ENCODE results near the gene LYRM2. TPM values are rescaled to one million over a fixed set of nuclear protein-coding genes. Genes with fewer than 3 reads are reported as not detected.

The LYRM2 gene
- total RNA-seq, 1 donor from 2014 or later, result 9.4 TPM

DNA sequence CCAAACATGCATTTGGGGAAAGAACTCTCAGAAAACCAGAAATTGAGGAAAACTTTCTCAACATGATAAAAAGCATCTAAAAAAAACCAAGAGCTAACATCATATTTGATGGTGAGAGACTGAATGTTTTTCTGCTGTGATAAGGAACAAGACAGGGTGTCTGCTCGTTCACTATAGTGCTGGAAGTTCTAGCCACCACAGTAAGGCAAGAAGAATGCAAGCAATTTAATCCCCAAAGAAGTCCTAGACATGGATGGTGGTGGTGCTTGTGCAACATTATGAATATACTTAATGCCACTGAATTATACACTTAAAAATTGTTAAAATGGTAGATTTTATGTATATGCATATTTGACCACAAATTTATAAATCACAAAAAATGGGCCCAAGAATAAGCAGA lies 53.4 kb downstream of the LYRM2 start:
- Histone ChIP-seq H3K27ac (ENCODE audit: low read depth, low read length) (no peak overlapping the region), H3K4me1 (ENCODE audit: control insufficient read depth in 3 of 3, insufficient read depth in 3 of 3, low read length in 3 of 3) (no peaks in the 10 kb centered on the region), H3K4me3 (ENCODE audit: low read length in 3 of 3) (no peak overlapping the region), H3K9me3 (ENCODE audit: control insufficient read depth in 3 of 3, low read length in 3 of 3) (no peaks in the 10 kb centered on the region), H3K36me3 (ENCODE audit: control insufficient read depth in 3 of 3, insufficient read depth in 3 of 3, low read length in 3 of 3) (no peaks in the 10 kb centered on the region), H3K27me3 (ENCODE audit: control insufficient read depth in 3 of 3, insufficient read depth in 3 of 3, low read length in 3 of 3) (no peaks in the 10 kb centered on the region), H3K9ac (ENCODE audit: low read depth in 1 of 3, low read length in 3 of 3) (no peak overlapping the region)

DNA sequence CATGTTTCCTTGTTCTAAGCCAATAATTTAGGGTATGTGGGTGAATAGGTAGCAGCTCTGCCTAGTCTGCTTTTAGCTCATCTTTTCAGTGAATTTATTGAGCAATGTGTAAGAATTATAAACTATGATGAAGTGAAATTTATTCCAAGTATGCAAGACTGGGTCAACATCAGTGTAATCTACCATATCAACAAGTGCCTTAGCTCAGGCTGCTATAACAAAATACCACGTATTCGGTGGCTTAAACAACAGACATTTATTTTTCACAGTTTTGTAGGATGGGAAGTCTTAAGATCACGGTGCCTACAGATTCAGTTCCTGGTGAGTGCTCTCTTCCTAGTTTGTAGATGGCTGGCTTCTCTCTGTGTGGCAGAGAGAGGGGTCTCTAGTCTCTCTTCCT lies 54.0 kb downstream of the LYRM2 start:
- Histone ChIP-seq H3K4me3 (ENCODE audit: low read length in 3 of 3) (no peak overlapping the region), H3K27ac (ENCODE audit: low read depth, low read length) (no peak overlapping the region), H3K27me3 (ENCODE audit: control insufficient read depth in 3 of 3, insufficient read depth in 3 of 3, low read length in 3 of 3) (no peaks in the 10 kb centered on the region), H3K9ac (ENCODE audit: low read depth in 1 of 3, low read length in 3 of 3) (no peak overlapping the region), H3K36me3 (ENCODE audit: control insufficient read depth in 3 of 3, insufficient read depth in 3 of 3, low read length in 3 of 3) (no peaks in the 10 kb centered on the region), H3K9me3 (ENCODE audit: control insufficient read depth in 3 of 3, low read length in 3 of 3) (no peaks in the 10 kb centered on the region), H3K4me1 (ENCODE audit: control insufficient read depth in 3 of 3, insufficient read depth in 3 of 3, low read length in 3 of 3) (no peaks in the 10 kb centered on the region)

DNA sequence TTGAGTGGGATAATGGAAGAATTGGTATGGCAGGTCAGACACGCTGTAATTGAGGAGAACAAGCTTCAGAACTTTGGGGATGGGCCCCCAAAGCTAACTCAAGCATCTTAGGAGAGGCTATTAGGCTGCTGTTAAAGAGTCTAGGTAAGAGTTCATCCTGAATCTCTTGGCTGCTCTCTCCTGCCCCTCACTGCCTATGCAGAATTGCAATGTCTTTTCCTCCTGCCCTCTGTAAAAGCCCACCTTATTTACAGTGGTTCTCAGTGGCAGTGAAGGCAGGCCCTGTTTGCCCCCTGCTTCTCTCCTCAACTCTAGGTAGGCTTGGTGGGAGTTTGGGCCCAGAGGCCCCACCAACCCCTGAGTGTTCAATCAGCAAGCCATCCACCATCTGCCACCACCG lies 55.0 kb downstream of the LYRM2 start:
- Histone ChIP-seq H3K9ac (ENCODE audit: low read depth in 1 of 3, low read length in 3 of 3) (no peak overlapping the region), H3K9me3 (ENCODE audit: control insufficient read depth in 3 of 3, low read length in 3 of 3) (no peaks in the 10 kb centered on the region)

DNA sequence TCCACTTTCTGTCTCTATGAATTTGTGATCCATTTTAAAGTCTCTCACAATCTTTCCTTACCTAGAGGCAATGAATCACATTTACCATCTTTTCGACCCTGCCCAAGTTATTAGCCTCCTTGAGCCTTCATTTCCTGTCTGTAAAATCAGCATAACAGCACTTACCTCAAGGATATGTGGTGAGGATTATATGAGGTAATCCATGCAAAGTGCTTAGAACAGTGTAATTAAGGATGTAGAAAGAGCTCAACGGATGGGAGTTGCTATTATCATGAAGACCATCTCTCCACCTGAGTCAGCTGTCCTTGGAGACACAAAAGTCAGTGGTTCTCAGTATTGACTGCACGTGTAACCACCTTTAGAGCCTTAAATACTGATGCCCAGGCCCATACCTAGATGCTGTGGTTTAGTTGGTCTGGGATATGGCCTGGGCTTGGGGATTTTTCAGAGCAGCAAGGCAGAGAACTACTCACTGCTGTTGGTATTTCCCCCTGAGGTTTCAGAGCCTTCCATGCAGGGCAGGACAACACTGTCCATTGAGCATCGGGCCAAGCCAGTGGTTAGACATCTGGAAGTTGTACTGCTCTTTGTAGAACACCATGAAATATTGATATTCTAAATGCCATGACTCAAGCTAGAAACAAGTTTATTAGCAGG lies 55.8 kb downstream of the LYRM2 start:
- no peaks in the 10 kb centered on the region for H3K9me3 ChIP-seq (ENCODE audit: control insufficient read depth in 3 of 3, low read length in 3 of 3)
- no peak overlapping the region for H3K4me3 ChIP-seq (ENCODE audit: low read length in 3 of 3)
- no peaks in the 10 kb centered on the region for H3K36me3 ChIP-seq (ENCODE audit: control insufficient read depth in 3 of 3, insufficient read depth in 3 of 3, low read length in 3 of 3)
- no peak overlapping the region for H3K9ac ChIP-seq (ENCODE audit: low read depth in 1 of 3, low read length in 3 of 3)
- H3K27ac ChIP-seq (ENCODE audit: low read depth, low read length), result no peak overlapping the region
- H3K27me3 ChIP-seq (ENCODE audit: control insufficient read depth in 3 of 3, insufficient read depth in 3 of 3, low read length in 3 of 3), result no peaks in the 10 kb centered on the region
- H3K4me1 ChIP-seq (ENCODE audit: control insufficient read depth in 3 of 3, insufficient read depth in 3 of 3, low read length in 3 of 3), result no peaks in the 10 kb centered on the region

More for the DNA sequence above, 55.0 kb downstream of the LYRM2 start:
- H3K4me3 ChIP-seq (ENCODE audit: low read length in 3 of 3), result no peak overlapping the region
- H3K4me1 ChIP-seq (ENCODE audit: control insufficient read depth in 3 of 3, insufficient read depth in 3 of 3, low read length in 3 of 3), result no peaks in the 10 kb centered on the region
- H3K36me3 ChIP-seq (ENCODE audit: control insufficient read depth in 3 of 3, insufficient read depth in 3 of 3, low read length in 3 of 3), result no peaks in the 10 kb centered on the region
- H3K27me3 ChIP-seq (ENCODE audit: control insufficient read depth in 3 of 3, insufficient read depth in 3 of 3, low read length in 3 of 3), result no peaks in the 10 kb centered on the region
- H3K27ac ChIP-seq (ENCODE audit: low read depth, low read length), result no peak overlapping the region

DNA sequence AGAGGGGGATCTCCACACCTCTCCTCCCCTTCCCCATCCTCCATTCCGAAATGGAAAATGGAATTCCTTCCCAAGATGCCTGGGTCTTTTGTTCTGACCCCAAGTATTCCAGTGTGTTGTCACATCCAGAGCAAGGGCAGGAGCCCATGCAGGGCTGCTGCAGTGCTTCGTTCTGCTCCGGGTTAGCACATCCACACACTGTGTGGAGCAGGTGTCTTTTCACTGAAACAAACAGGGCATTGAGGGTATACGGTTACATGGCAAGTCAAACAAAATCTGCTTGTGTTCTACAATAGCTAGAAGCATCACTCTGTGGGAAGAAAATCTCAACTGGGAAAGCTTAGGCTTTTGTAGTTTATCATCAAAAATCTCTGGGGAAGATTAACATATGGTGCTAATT lies 56.9 kb downstream of the LYRM2 start:
- Histone ChIP-seq H3K4me1 (ENCODE audit: control insufficient read depth in 3 of 3, insufficient read depth in 3 of 3, low read length in 3 of 3) (no peaks in the 10 kb centered on the region), H3K27ac (ENCODE audit: low read depth, low read length) (no peak overlapping the region), H3K36me3 (ENCODE audit: control insufficient read depth in 3 of 3, insufficient read depth in 3 of 3, low read length in 3 of 3) (no peaks in the 10 kb centered on the region), H3K9ac (ENCODE audit: low read depth in 1 of 3, low read length in 3 of 3) (no peak overlapping the region), H3K27me3 (ENCODE audit: control insufficient read depth in 3 of 3, insufficient read depth in 3 of 3, low read length in 3 of 3) (no peaks in the 10 kb centered on the region), H3K4me3 (ENCODE audit: low read length in 3 of 3) (no peak overlapping the region), H3K9me3 (ENCODE audit: control insufficient read depth in 3 of 3, low read length in 3 of 3) (no peaks in the 10 kb centered on the region)

DNA sequence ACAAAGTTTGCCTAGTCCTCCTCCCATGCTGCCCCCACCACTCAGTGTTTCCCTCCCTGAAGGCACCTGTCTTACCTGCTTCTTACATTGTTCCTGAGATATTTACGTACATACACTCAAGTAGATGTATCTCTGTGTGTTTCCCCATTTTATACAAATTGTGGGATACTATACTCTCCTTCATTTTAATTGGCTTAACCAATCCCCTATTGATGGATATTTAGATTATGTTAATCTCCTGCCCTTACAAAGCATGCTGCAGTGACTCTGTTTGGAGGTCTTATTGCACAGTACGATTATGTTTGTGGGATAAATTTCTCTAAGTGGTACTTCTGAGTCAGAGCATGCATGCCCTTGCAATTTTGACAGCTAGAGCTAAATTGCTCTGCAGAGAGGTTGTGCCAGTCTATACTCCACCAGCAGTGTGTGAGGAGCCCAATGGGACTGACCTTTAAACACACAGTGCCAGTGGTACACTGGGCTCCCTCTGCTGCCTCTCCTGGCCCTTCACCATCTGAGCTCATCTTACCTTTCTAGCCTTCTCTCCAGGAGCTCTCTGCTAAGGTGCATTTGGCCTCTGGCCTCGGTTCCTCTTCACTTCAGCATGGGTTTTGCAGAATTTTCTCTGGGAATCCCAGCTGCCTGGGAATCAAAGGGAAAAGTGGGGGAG lies 57.4 kb downstream of the LYRM2 start:
- H3K9me3 ChIP-seq (ENCODE audit: control insufficient read depth in 3 of 3, low read length in 3 of 3), result no peaks in the 10 kb centered on the region
- no peak overlapping the region for H3K27ac ChIP-seq (ENCODE audit: low read depth, low read length)
- H3K4me3 ChIP-seq (ENCODE audit: low read length in 3 of 3), result no peak overlapping the region
- no peaks in the 10 kb centered on the region for H3K4me1 ChIP-seq (ENCODE audit: control insufficient read depth in 3 of 3, insufficient read depth in 3 of 3, low read length in 3 of 3)
- no peaks in the 10 kb centered on the region for H3K27me3 ChIP-seq (ENCODE audit: control insufficient read depth in 3 of 3, insufficient read depth in 3 of 3, low read length in 3 of 3)
- H3K36me3 ChIP-seq (ENCODE audit: control insufficient read depth in 3 of 3, insufficient read depth in 3 of 3, low read length in 3 of 3), result no peaks in the 10 kb centered on the region
- H3K9ac ChIP-seq (ENCODE audit: low read depth in 1 of 3, low read length in 3 of 3), result no peak overlapping the region

DNA sequence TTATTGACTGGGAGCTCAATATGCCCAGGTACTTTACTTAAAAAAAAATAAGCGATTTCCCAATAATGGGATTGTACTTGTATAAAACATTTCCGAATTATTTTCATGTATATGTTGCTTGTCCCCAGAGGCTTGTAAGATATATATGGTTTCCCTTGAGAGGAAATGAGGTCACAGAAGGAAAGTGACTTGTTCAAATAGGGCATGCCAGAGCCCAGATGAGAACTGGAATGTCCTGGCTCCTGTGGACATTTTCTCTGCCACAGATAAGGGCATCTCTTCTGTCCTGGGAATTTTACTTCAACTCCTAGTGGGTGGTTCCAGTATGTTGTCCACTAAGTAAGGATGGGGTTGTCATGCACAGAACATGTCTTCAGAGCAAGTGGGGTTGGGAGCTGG lies 63.0 kb downstream of the LYRM2 start:
- H3K9me3 ChIP-seq (ENCODE audit: control insufficient read depth in 3 of 3, low read length in 3 of 3), result no peaks in the 10 kb centered on the region
- no peak overlapping the region for H3K9ac ChIP-seq (ENCODE audit: low read depth in 1 of 3, low read length in 3 of 3)
- no peaks in the 10 kb centered on the region for H3K4me1 ChIP-seq (ENCODE audit: control insufficient read depth in 3 of 3, insufficient read depth in 3 of 3, low read length in 3 of 3)
- no peak overlapping the region for H3K4me3 ChIP-seq (ENCODE audit: low read length in 3 of 3)
- H3K27me3 ChIP-seq (ENCODE audit: control insufficient read depth in 3 of 3, insufficient read depth in 3 of 3, low read length in 3 of 3), result no peaks in the 10 kb centered on the region
- no peak overlapping the region for H3K27ac ChIP-seq (ENCODE audit: low read depth, low read length)
- no peaks in the 10 kb centered on the region for H3K36me3 ChIP-seq (ENCODE audit: control insufficient read depth in 3 of 3, insufficient read depth in 3 of 3, low read length in 3 of 3)

DNA sequence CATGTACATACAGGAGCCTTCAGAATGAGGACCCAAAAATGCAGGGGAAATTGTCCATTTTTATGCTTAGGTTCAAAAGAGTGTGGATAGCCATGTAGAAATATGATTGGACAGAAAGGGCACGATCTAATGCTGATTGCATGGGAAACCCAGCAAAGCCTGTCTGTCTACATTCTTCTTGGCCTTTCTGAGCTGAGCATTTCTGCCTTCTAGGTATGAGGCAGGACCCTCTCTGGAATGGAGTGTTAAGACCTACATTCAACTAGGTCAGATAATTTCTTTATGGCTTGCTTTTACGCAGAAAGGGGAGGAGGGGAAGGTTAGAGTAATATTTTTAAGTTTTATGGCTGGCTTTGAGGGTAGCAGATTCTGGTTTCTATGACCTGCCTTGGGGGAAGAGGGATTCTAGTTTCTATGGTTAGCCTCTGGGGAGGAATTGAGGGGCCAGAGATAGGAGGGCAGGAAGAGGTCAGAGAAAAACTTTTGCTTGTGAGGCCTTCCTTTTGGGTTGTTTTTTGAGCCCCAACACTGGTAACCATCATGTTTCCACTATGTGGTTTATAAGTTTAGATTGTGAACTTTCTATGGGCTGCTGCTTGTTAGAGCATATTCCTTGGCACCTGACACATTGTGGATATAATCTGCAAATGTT lies 63.5 kb downstream of the LYRM2 start:
- H3K9me3 ChIP-seq (ENCODE audit: control insufficient read depth in 3 of 3, low read length in 3 of 3), result no peaks in the 10 kb centered on the region
- no peak overlapping the region for H3K9ac ChIP-seq (ENCODE audit: low read depth in 1 of 3, low read length in 3 of 3)
- H3K36me3 ChIP-seq (ENCODE audit: control insufficient read depth in 3 of 3, insufficient read depth in 3 of 3, low read length in 3 of 3), result no peaks in the 10 kb centered on the region
- no peak overlapping the region for H3K4me3 ChIP-seq (ENCODE audit: low read length in 3 of 3)
- H3K4me1 ChIP-seq (ENCODE audit: control insufficient read depth in 3 of 3, insufficient read depth in 3 of 3, low read length in 3 of 3), result no peaks in the 10 kb centered on the region
- no peak overlapping the region for H3K27ac ChIP-seq (ENCODE audit: low read depth, low read length)
- H3K27me3 ChIP-seq (ENCODE audit: control insufficient read depth in 3 of 3, insufficient read depth in 3 of 3, low read length in 3 of 3), result no peaks in the 10 kb centered on the region

DNA sequence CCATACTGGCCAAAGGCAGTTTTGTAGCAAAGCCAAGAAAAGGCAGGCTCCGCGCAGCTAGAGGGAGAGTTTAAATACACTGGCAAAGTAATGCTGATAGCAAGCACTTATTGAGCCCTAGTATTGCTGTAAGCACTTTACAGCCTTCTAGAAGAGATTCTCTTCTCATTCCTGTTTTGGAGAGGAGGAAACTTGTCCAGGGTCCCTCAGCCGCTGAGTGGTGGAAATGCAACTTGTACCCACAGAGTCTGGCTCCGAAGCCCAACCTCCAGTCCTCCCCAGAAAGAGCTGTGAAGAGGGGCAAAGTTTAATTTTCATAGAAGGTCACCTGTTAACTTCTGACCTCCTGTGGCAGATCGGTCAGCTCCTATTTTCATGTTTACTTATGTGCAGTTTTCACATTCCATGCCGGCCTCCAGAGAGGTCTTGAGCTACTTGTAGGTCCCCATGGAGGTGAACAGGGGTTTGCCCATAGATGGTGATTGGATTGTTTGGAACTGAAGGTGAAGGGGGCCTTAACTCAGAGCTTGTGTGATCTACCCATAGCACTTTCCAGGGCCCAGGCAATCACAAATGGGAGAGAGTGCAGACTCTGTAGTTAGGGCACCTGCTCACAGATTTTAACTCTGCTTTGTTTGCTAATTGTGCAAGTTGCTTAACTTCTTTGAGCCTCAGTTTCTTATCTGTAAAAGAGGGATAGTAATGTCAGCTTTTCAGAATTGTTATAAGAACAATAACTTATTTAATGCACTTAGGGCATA lies 70.7 kb downstream of the LYRM2 start:
- Histone ChIP-seq H3K27ac (ENCODE audit: low read depth, low read length) (no peak overlapping the region), H3K27me3 (ENCODE audit: control insufficient read depth in 3 of 3, insufficient read depth in 3 of 3, low read length in 3 of 3) (no peaks in the 10 kb centered on the region), H3K4me3 (ENCODE audit: low read length in 3 of 3) (no peak overlapping the region), H3K9me3 (ENCODE audit: control insufficient read depth in 3 of 3, low read length in 3 of 3) (no peaks in the 10 kb centered on the region), H3K4me1 (ENCODE audit: control insufficient read depth in 3 of 3, insufficient read depth in 3 of 3, low read length in 3 of 3) (peaks cover 0 to 3% (median 0%) of the 10 kb centered on the region in 3 donors), H3K9ac (ENCODE audit: low read depth in 1 of 3, low read length in 3 of 3) (no peak overlapping the region), H3K36me3 (ENCODE audit: control insufficient read depth in 3 of 3, insufficient read depth in 3 of 3, low read length in 3 of 3) (no peaks in the 10 kb centered on the region)

All from skeletal muscle tissue (tissue), 4 donors.